ENCODE data around the gene MIPOL1.

DNA sequence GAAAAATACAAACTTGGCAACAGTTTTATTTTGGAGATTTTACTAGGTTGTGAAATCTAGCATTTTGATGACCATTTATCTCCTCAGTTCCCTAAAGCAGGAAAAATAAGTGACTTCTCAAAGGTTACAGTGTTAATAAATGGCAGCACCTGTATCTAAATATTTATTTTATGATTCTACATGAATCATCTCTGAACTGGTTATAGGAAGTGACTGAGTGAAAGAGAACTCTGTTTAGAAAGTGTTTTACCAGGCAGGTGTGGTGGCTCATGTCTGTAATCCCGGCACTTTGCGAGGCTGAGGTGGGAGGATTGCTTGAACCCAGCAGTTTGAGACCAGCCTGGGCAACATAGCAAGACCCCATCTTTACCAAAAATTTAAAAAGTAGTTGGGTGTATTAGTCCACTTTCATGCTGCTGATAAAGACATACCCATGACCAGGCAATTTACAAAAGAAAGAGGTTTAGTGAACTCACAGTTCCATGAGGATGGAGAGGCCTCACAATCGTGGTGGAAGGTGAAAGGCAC, 26.3 kb downstream of the MIPOL1 start:
- TF ChIP-seq, protein P1, sequence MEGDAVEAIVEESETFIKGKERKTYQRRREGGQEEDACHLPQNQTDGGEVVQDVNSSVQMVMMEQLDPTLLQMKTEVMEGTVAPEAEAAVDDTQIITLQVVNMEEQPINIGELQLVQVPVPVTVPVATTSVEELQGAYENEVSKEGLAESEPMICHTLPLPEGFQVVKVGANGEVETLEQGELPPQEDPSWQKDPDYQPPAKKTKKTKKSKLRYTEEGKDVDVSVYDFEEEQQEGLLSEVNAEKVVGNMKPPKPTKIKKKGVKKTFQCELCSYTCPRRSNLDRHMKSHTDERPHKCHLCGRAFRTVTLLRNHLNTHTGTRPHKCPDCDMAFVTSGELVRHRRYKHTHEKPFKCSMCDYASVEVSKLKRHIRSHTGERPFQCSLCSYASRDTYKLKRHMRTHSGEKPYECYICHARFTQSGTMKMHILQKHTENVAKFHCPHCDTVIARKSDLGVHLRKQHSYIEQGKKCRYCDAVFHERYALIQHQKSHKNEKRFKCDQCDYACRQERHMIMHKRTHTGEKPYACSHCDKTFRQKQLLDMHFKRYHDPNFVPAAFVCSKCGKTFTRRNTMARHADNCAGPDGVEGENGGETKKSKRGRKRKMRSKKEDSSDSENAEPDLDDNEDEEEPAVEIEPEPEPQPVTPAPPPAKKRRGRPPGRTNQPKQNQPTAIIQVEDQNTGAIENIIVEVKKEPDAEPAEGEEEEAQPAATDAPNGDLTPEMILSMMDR (conservative IDR thresholded peaks at IDR 0.05; ENCODE audit: low read length) = no peak
- no peak for TF ChIP-seq EZH2phosphoT487 (IDR thresholded peaks at IDR 0.05; ENCODE audit: borderline replicate concordance)
